K562 (cell line): ENCODE measurements around the gene PRR7.

Experiments used
- HDAC1 ChIP-seq, 2 experiments: fragments of 450-650 bp; IDR thresholded peaks; 2 replicates each; pipeline ENCODE4 v1.6.1; 2016 to 2017; ENCODE audit warnings: inconsistent platforms in 1 of 2, mild to moderate bottlenecking in 1 of 2, moderate library complexity in 1 of 2
- MAFF ChIP-seq: IDR thresholded peaks from 2 replicates; pipeline ENCODE4 v1.6.1; 2012; ENCODE audit warnings: low read length, improper control_type of control experiment
- MTA1 ChIP-seq: fragments of 450-650 bp; IDR thresholded peaks from 2 replicates; pipeline ENCODE4 v1.6.1; 2017; ENCODE audit warnings: borderline replicate concordance
- NBN ChIP-seq: fragments of 450-650 bp; IDR thresholded peaks from 2 replicates; pipeline ENCODE4 v1.6.1; 2016; ENCODE audit warnings: low read depth, mild to moderate bottlenecking
- ZNF121 ChIP-seq: sonication (generic); formaldehyde crosslinking; conservative IDR thresholded peaks from 2 replicates; pipeline ENCODE4 v1.8.0; 2022; ENCODE audit warnings: missing genetic modification reagents

DNA sequence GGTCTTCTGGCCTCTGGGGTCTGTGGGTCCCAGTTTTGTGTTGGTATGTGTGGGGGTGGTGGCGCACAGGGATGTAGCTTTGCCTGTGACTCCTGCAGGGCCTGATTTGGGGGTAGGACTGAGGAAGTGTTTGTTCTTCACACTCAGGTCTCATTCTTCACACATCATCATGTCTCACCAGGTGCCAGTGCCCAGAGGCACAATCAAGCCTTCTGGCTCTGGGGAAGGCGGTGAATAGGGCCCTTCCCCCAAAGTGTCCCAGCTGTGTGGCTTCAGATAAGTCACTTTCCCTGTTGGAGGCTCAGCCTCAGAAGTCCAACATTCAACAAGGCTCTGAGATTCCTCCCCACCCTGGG, 21.7 kb downstream of the PRR7 start:
- TF ChIP-seq MAFF (no peak), NBN (no peak), MTA1 (no peak), HDAC1 (IDR thresholded peaks at IDR 0.05) (no peak), ZNF121 (CRISPR knock-in tag) (no peak)
